ENCODE data around the gene LAMC1. TPM values are rescaled to one million over a fixed set of nuclear protein-coding genes. Genes with fewer than 3 reads are reported as not detected.
A peak's percentile ranks its signal among the peaks of the same experiment; 100 is the strongest.
"Not testable (repeated sequence)": the region's sequence is repeated elsewhere in the genome, so short reads cannot be mapped to it uniquely, and the experiment has no call there.

LAMC1 gene
- total and polyA plus RNA-seq, 2 experiments from 2014 or later, result 18.4 to 116 TPM

GRCh38 chr1:183070923-183071618 is 47.9 kb downstream of the LAMC1 start:
- Histone ChIP-seq H4K20me1 (replicated peaks; ENCODE audit: insufficient read depth) (no peaks in the 10 kb centered on the region; the same call in 1 of the 2 replicates), H3F3A (replicated peaks; ENCODE audit: low read depth) (no peaks in the 10 kb centered on the region), H3K27ac (ENCODE audit: low read depth) (no peak overlapping the region; the same call in 1 of the 2 replicates), H3K27me3 (ENCODE audit: insufficient read depth) (no peaks in the 10 kb centered on the region), H2AFZ (no peak overlapping the region), H3K9me2 (ENCODE audit: insufficient read depth) (no peaks in the 10 kb centered on the region), H3K4me3 (no peak overlapping the region), H3K4me2 (no peak overlapping the region), H3K79me2 (replicated peaks; ENCODE audit: insufficient read depth) (peaks cover 81% of the 10 kb centered on the region), H3K4me1 (ENCODE audit: insufficient read depth) (peaks cover 17% of the 10 kb centered on the region), H3K36me3 (ENCODE audit: insufficient read depth) (0 out of 2 replicates have a peak, but pooled peaks cover 2% of the 10 kb centered on the region)
- no peaks in the 10 kb centered on the region for H3K27me3 Mint-ChIP-seq (ENCODE audit: insufficient read depth, low read depth, poor library complexity)
- H3K27ac Mint-ChIP-seq, result peak overlapping the region; percentile 18; the same call in 1 of the 2 replicates
- peaks cover 13% of the 10 kb centered on the region for H3K36me3 Mint-ChIP-seq (ENCODE audit: low read depth)
- H3K4me3 Mint-ChIP-seq, result no peak overlapping the region
- DNase-seq (ENCODE audit: low spot score), result peak; percentile 42
- TF ChIP-seq ZNF114 (CRISPR knock-in tag; IDR thresholded peaks at IDR 0.05) (no peak), CREB1 (CRISPR knock-in tag; IDR thresholded peaks at IDR 0.05; ENCODE audit: low read depth) (no peak), EZH2phosphoT487 (IDR thresholded peaks at IDR 0.05; ENCODE audit: unreplicated experiment) (no peak), JUNB (IDR thresholded peaks at IDR 0.05; ENCODE audit: unreplicated experiment) (no peak), EZH2 (IDR thresholded peaks at IDR 0.05; ENCODE audit: low read depth, unreplicated experiment) (no peak), NANOG (IDR thresholded peaks at IDR 0.05; ENCODE audit: borderline replicate concordance) (no peak), ZNF462 (CRISPR knock-in tag; IDR thresholded peaks at IDR 0.05) (no peak), POLR2AphosphoS5 (IDR thresholded peaks at IDR 0.05; ENCODE audit: low read depth) (no peak)
- peaks cover 27% of the 10 kb centered on the region for H3K4me1 Mint-ChIP-seq
- peaks cover 8% of the 10 kb centered on the region for H3K9me3 Mint-ChIP-seq
- no peak for ATAC-seq

- DNase-seq (ENCODE audit: low spot score); H3K27ac ChIP-seq (ENCODE audit: low read depth); H3K36me3 ChIP-seq (ENCODE audit: insufficient read depth); ATAC-seq; H3K27ac Mint-ChIP-seq; H2AFZ ChIP-seq; H3F3A ChIP-seq (replicated peaks; ENCODE audit: low read depth); H3K9me2 ChIP-seq (ENCODE audit: insufficient read depth); H3K4me2 ChIP-seq; H3K36me3 Mint-ChIP-seq (ENCODE audit: low read depth); H3K27me3 ChIP-seq (ENCODE audit: insufficient read depth); H3K9me3 Mint-ChIP-seq; H3K4me3 ChIP-seq; H3K27me3 Mint-ChIP-seq (ENCODE audit: insufficient read depth, low read depth, poor library complexity); H4K20me1 ChIP-seq (replicated peaks; ENCODE audit: insufficient read depth); H3K4me3 Mint-ChIP-seq: not testable (repeated sequence)
- peaks cover 17% of the 10 kb centered on the region for H3K4me1 ChIP-seq (ENCODE audit: insufficient read depth)
- peaks cover 38% of the 10 kb centered on the region for H3K4me1 Mint-ChIP-seq
- peaks cover 73% of the 10 kb centered on the region for H3K79me2 ChIP-seq (replicated peaks; ENCODE audit: insufficient read depth)
Observed at GRCh38 chr1:183072595-183072994, 49.4 kb downstream of the LAMC1 start.

Measured in GM23338 (cell line).